HG02623 (cell line): ENCODE measurements around the gene UPK1B.

Source experiments
- ATAC-seq: cut with Tn5 transposase; IDR thresholded peaks from one replicate; pipeline ENCODE4 v1.9.1; 2021; ENCODE audit warnings: moderate library complexity; ENCODE audit not compliant: unreplicated experiment

The UPK1B gene

DNA sequence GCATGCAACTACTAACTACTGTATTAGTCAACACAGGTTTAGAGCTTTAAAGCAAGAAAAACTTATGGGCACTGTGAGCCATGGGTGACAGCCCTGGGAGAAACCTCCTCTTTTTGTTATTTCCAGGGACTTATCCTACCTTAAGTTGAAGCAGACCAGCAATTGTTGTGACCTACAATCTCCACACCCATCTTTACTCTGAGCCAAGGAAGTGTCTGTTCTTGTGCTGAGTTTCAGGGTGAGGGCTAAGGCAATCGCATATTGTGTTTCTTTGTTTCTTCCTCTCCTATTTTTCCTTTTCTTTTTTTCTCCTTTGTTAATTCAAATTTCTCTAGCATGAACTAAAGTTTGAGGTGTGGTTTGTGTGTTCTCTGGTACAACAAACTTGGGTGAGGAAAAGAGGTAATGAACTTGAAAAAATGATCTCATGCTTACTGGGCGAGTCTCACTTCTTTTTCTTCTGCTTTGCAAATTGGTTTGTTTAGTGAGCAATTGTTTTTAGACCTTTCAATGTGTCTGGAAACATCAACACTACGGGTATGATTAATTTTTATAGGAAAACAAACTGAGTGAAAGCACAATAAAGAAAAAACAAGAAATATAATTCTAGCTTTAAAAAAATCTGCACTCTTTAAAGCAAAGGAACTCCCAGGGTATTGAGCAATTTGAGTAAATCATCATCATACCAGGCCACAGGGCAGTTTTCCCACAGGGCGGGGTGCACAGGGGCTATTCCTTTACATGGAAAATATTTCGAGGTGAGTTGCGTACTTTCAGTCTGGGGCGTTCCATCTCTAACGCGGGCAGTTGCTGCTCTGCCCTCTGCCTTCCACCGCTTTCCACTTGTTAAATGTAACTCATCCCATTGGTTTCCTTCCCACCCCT, 2.7 kb downstream of the UPK1B start:
- ATAC-seq, result no peak

DNA sequence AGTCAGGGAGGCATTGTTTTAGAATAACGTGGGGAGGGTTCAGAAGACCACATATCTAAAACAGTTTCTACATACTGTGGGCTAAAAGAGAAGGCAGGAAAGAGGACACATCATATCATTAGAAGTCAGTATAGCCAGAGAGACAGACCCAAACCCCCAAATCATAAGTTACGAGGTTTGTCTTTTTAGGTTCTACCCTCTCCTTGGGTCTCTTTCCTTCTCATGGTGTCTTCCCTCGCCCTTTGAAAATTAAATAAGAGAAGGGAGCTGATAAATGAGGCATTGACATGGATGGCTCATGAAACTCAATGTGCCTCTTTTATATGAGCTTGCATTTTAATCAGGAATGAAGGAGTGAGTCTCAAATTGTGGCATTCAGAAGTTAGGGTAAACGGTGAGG, 3.4 kb downstream of the UPK1B start:
- ATAC-seq, result no peak

GRCh38 chr3:119177321-119177720, 3.9 kb downstream of the UPK1B start:
- ATAC-seq, result no peak

DNA sequence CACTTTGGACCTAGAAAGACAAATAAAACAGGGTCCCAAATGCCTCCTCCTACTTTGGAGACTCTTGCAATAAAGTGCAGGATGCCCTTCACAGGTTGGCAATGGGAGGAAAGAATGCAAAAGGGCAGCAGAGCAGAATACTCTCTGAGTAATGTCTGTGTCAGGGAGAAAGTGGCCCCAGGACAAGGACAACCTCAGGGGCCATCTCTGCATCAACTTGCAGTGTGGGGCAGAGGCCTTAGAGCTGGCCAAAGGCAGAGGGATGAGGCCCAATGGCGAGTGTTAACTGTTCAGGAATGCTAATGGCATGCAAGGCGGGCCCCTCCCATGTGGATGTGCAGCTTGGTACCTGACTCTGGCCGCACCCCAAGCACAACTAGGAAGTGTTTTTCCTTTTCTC, 8.4 kb downstream of the UPK1B start:
- ATAC-seq, result no peak

DNA sequence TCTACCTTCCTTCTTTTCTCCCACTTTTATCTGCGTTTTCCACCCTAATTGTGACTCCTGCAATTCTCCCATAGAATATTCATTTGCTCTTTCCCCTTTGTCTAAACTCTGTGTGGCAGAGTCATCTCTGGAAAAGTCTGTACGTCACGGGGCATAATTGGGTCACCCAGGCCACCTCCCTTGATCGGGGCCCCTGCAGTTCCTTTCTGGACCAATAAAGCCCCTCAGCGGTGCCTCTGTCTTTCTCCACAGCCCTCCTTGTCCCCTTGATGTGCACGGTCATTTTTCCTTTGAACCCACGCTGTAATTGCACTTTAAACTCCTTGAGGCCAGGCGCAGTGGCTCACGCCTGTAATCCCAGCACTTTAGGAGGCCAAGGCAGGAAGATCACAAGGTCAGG, 10.7 kb downstream of the UPK1B start:
- no peak for ATAC-seq

DNA sequence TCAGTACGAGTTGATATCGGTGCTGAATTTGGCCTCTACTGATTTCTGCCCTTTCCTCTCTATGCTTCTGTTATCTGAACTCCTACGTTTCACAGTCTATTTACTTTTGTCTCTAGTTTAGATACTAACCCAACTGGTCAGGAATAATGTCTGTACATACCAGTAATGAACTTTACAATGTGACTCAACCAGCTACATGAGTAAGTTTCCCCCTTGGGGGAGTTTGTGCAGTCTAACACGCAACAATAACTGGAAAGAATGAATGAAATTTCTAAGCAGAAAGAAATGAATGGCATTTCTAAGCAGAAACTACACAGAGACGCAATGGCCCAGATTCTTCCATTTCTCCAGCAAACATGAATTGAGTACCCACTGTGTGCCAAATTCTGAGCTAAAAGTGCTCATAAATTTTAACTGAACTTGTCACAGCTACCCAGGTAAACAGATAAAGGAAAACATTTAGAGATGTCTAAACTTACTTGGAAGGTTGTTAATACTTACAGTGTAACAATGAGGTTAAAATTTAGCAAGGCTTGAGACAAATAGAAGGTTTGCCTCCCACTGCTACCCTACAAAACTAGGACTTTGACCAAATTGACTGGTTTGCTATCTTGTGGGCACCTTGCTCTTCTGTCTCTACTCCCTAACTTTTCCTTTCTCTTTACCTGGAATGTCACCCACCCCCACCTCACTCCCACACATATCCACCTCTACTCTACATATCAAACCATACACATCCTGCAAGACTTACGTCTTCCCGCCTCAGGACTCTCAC, 11.6 kb downstream of the UPK1B start:
- ATAC-seq, result no peak

- no peak for ATAC-seq
Measured at GRCh38 chr3:119187266-119187665, 13.9 kb downstream of the UPK1B start.

DNA sequence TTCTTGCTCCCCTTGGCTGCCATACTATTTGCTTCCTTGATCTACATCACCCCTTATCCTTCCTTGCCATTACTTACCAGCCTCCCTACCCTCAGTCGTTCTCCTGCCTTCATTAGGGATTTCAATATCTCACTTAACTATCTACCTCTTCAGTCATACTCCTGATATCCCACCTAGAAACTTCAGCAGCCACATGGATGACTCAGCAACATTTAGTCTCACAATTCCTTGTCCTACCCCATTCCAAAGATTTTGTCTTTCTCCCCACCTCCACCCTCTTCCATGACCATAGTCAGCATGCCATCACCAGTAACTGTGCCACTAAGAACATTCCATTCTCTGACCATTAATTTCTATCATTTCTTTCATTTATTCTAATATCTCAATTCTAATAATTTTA, 18.4 kb downstream of the UPK1B start:
- ATAC-seq, result no peak

GRCh38 chr3:119194237-119195150, 21.1 kb downstream of the UPK1B start:
- no peak for ATAC-seq

DNA sequence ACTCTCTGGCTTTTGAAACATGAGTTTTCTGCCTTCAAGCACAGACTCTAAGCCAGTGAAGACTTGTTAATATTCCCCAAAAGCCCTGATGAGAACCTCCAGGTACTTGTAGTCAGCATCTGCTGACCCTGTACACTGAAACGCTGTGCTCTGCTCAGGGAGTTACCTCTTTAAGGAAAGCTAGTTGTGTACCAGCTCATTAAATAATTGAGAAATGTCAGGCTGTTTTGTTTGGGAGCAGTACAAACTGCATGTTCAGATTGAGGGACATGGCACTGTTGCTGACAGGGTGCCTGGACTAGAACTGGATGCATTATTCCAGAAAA, 21.7 kb downstream of the UPK1B start:
- ATAC-seq, result no peak

- no peak for ATAC-seq
Measured at GRCh38 chr3:119195911-119196310, 22.5 kb downstream of the UPK1B start.

DNA sequence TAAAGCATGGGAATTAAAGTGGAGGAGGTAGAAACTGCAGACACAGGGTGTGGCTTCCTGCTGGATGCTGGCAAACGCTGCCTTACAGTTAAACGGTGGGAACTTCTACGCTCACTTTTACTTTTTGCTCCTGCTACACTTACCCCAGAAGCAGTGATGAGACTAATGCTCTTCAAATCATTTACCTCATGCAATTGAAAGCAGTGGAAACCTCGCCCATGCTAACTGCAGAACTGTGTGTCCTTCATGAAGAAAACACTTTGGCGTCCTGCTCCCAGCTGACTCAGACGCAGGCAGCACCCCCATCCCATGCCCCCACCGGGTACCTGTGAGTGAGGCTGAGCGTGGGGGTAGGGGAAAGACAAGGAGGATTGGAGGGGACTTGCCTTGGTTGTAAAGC, 31.8 kb downstream of the UPK1B start:
- ATAC-seq, result no peak

GRCh38 chr3:119205685-119206084, 32.3 kb downstream of the UPK1B start:
- no peak for ATAC-seq

DNA sequence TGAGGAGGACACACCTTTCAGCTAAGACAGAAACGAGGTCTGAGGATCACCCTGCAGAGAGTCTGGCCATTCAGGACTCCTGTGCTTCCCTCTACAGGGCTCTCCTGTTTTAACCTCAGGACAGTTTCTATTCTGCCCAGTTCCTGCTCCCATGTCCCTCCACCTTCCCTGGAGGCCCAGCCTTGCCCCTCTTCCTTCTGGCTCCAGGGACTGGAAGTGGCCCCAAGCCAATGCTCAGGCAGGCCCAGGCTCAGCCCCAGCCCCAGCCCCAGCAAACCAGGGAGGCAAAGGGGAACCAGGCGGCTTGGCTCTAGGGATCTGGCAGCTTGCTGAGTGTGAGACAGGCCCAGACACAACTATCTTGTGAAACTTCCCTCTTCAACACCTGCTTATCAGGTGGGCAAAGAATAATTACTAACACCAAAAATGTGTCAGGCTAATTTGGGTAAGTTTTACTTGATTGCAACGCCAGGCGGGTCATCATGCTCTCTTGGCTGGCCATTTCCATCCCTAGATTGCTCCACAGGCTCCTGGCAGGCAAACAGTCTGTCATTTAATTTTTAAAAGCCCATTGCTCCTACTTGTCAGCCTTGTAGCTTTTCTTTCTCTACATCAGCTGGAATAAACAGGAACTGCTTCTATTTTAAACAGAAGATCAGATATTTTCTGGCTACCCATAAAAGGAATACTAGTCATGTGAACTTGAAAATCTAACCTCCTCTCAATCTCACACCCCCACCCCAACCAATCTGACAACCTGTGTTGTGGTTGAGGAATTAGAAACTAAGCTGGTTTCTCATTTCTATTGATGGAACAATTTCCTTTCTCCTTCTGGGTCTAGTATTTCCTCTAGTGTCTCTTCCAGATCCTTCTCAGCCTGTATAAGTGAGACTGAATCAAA, 33.5 kb downstream of the UPK1B start:
- ATAC-seq, result no peak

GRCh38 chr3:119207512-119207875, 34.1 kb downstream of the UPK1B start:
- no peak for ATAC-seq

GRCh38 chr3:119211193-119211592, 37.8 kb downstream of the UPK1B start:
- ATAC-seq, result no peak

GRCh38 chr3:119211803-119212202, 38.4 kb downstream of the UPK1B start:
- no peak for ATAC-seq

DNA sequence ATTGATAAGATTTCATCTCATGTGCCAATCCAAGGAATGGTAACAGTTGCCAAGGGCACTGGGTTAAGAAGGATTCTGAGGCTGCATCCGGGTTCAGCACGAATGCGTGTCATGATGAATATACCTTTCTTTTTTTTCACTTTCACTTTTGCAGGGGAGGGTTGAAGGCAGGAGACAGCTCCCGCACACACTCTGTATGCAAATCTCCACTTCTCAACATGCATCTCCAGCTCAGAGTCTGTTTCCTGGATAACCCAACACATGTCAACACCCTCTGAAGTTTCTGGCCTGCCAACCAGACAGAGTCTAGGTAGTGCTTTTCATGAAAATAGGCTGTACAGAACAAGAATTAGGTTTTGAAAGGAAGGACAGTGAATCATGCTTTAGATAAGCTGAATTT, 45.7 kb downstream of the UPK1B start:
- ATAC-seq, result no peak

- ATAC-seq, result no peak
Measured at GRCh38 chr3:119220198-119220597, 46.8 kb downstream of the UPK1B start.

DNA sequence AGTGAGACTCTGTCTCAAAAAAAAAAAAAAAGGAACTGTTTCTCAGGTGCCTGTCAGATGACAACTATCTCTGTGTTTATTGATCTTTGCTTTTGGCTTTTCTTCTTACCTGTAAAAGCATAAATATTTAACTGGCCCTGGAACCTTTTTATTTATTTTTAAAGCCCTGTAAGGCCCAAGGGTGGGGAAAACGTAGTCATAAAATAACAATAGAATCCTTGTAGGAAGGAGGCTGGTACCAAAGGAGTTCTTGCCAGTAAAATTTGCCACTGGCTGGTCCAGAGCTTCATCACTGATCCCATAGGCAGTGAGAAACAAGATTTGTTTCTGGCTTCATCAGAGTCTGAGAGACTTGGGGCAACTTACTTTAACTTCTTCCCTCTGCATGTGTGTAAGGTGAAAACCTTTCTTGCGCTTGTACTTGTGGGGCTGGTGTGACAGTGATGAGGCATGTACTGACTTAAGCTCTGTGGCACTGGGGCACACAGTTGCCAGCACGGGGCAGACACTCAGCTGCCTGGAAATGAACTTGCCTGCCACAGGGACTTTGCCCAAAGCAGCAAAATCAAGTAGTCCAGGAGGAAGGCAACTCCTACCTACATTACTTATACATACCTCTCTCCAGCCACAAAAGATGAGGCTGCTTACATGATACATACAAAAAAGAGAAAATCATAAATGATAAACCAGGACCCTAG, 47.7 kb downstream of the UPK1B start:
- no peak for ATAC-seq
